ENCODE data around the gene STAT4. TPM values are rescaled to one million over a fixed set of nuclear protein-coding genes. Genes with fewer than 3 reads are reported as not detected.

The STAT4 gene
- total RNA-seq, 1 donor from 2014 or later = 1.6 TPM

- Mint-ChIP-seq H3K4me1 (ENCODE audit: low read depth, unreplicated experiment) (peaks cover 12% of the 10 kb centered on the region), H3K4me3 (ENCODE audit: unreplicated experiment) (no peak overlapping the region), H3K9me3 (ENCODE audit: unreplicated experiment) (no peaks in the 10 kb centered on the region), H3K36me3 (ENCODE audit: low read depth, unreplicated experiment) (no peaks in the 10 kb centered on the region), H3K27ac (ENCODE audit: unreplicated experiment) (no peak overlapping the region), H3K27me3 (ENCODE audit: low read depth, unreplicated experiment) (no peaks in the 10 kb centered on the region)
- Histone ChIP-seq H3K9ac (ENCODE audit: low read length) (no peak overlapping the region), H3K4me2 (ENCODE audit: low read length) (no peak overlapping the region), H3K27ac (ENCODE audit: low read depth, low read length) (no peak overlapping the region), H3K4me3 (ENCODE audit: insufficient read depth, low read depth, low read length) (no peak overlapping the region), H3K27me3 (ENCODE audit: insufficient read depth, low read length) (no peaks in the 10 kb centered on the region), H3K36me3 (ENCODE audit: insufficient read depth, low read length) (no peaks in the 10 kb centered on the region), H4K20me1 (ENCODE audit: insufficient read depth, low read length) (no peaks in the 10 kb centered on the region), H3K4me1 (ENCODE audit: insufficient read depth, low read length) (no peaks in the 10 kb centered on the region), H3K79me2 (ENCODE audit: insufficient read depth, low read length) (no peaks in the 10 kb centered on the region), H3K9me3 (ENCODE audit: insufficient read depth, low read depth, low read length) (no peaks in the 10 kb centered on the region), H2AFZ (ENCODE audit: low read depth, low read length) (no peak overlapping the region)
- no peak for DNase-seq (ENCODE audit: low read depth)
- FAIRE-seq = peak; percentile 17
- TF ChIP-seq, protein P1, sequence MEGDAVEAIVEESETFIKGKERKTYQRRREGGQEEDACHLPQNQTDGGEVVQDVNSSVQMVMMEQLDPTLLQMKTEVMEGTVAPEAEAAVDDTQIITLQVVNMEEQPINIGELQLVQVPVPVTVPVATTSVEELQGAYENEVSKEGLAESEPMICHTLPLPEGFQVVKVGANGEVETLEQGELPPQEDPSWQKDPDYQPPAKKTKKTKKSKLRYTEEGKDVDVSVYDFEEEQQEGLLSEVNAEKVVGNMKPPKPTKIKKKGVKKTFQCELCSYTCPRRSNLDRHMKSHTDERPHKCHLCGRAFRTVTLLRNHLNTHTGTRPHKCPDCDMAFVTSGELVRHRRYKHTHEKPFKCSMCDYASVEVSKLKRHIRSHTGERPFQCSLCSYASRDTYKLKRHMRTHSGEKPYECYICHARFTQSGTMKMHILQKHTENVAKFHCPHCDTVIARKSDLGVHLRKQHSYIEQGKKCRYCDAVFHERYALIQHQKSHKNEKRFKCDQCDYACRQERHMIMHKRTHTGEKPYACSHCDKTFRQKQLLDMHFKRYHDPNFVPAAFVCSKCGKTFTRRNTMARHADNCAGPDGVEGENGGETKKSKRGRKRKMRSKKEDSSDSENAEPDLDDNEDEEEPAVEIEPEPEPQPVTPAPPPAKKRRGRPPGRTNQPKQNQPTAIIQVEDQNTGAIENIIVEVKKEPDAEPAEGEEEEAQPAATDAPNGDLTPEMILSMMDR (IDR thresholded peaks at IDR 0.05; ENCODE audit: insufficient read depth, low read depth, low read length) = no peak
- no peak for TF ChIP-seq EZH2 (IDR thresholded peaks at IDR 0.05; ENCODE audit: insufficient read depth, low read length)
Measured at GRCh38 chr2:191153716-191154115, 2.9 kb upstream of the STAT4 start.

DNA sequence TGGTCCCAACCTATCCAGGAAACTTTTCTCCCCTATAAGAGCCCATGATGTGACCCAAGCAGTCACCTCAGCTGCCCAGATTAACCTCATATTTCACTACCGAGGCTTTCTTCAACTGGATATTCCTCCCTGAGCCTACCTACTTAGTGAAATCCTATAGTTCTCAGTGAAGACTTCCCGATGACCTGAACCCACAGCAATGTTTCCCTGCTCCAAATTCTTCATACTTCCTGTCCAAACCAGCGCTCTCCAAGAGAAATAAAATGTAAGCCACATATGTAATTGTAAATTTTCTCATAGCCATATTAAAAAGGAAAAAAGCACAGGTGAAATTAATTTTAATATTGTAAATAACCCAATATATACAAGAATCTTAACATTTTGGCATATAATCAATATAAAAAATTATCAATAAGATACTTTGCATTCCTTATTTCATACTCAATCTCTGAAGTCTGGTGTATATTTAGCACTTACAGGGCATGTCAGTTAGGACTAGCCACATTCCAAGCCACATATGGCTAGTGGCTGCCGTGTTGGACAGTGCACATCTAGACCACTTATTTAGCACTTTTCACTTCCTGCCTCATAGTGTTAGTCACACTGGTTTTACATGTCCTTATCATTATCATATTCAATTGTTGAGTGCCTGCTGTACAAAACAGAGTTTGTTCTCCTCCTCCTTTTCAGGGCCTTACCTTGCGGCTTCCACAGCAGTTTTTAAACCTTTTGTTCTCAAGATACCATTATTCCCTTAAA is 1.9 kb upstream of the STAT4 start:
- H3K36me3 ChIP-seq (ENCODE audit: insufficient read depth, low read length) = no peaks in the 10 kb centered on the region
- H3K4me3 ChIP-seq (ENCODE audit: insufficient read depth, low read depth, low read length) = no peak overlapping the region
- TF ChIP-seq, protein P1 (IDR thresholded peaks at IDR 0.05; ENCODE audit: insufficient read depth, low read depth, low read length) = no peak
- TF ChIP-seq EZH2 (IDR thresholded peaks at IDR 0.05; ENCODE audit: insufficient read depth, low read length) = no peak
- no peaks in the 10 kb centered on the region for H3K27me3 ChIP-seq (ENCODE audit: insufficient read depth, low read length)
- Mint-ChIP-seq H3K27ac (ENCODE audit: unreplicated experiment) (peak overlapping the region; percentile 92), H3K4me1 (ENCODE audit: low read depth, unreplicated experiment) (peaks cover 12% of the 10 kb centered on the region), H3K4me3 (ENCODE audit: unreplicated experiment) (no peak overlapping the region), H3K9me3 (ENCODE audit: unreplicated experiment) (no peaks in the 10 kb centered on the region), H3K27me3 (ENCODE audit: low read depth, unreplicated experiment) (peaks cover 4% of the 10 kb centered on the region), H3K36me3 (ENCODE audit: low read depth, unreplicated experiment) (no peaks in the 10 kb centered on the region)
- H3K4me2 ChIP-seq (ENCODE audit: low read length) = no peak overlapping the region
- no peak overlapping the region for H2AFZ ChIP-seq (ENCODE audit: low read depth, low read length)
- no peak overlapping the region for H3K9ac ChIP-seq (ENCODE audit: low read length)
- H3K27ac ChIP-seq (ENCODE audit: low read depth, low read length) = peak overlapping the region; percentile 11
- peak; percentile 84 for FAIRE-seq
- no peaks in the 10 kb centered on the region for H4K20me1 ChIP-seq (ENCODE audit: insufficient read depth, low read length)
- H3K4me1 ChIP-seq (ENCODE audit: insufficient read depth, low read length) = no peaks in the 10 kb centered on the region
- no peaks in the 10 kb centered on the region for H3K79me2 ChIP-seq (ENCODE audit: insufficient read depth, low read length)
- no peaks in the 10 kb centered on the region for H3K9me3 ChIP-seq (ENCODE audit: insufficient read depth, low read depth, low read length)
- peak; percentile 90 for DNase-seq (ENCODE audit: low read depth)

- Histone ChIP-seq H3K27ac (ENCODE audit: low read depth, low read length) (no peak overlapping the region), H3K4me3 (ENCODE audit: insufficient read depth, low read depth, low read length) (peak overlapping the region; percentile 72), H2AFZ (ENCODE audit: low read depth, low read length) (peak overlapping the region; percentile 73), H3K9me3 (ENCODE audit: insufficient read depth, low read depth, low read length) (no peaks in the 10 kb centered on the region), H3K27me3 (ENCODE audit: insufficient read depth, low read length) (no peaks in the 10 kb centered on the region), H3K9ac (ENCODE audit: low read length) (peak overlapping the region; percentile 67), H3K4me1 (ENCODE audit: insufficient read depth, low read length) (no peaks in the 10 kb centered on the region), H3K36me3 (ENCODE audit: insufficient read depth, low read length) (no peaks in the 10 kb centered on the region), H4K20me1 (ENCODE audit: insufficient read depth, low read length) (no peaks in the 10 kb centered on the region), H3K4me2 (ENCODE audit: low read length) (peak overlapping the region; percentile 95), H3K79me2 (ENCODE audit: insufficient read depth, low read length) (no peaks in the 10 kb centered on the region)
- FAIRE-seq (no peak), DNase-seq (ENCODE audit: low read depth) (no peak)
- Mint-ChIP-seq H3K27ac (ENCODE audit: unreplicated experiment) (peak overlapping the region; percentile 19), H3K9me3 (ENCODE audit: unreplicated experiment) (no peaks in the 10 kb centered on the region), H3K4me1 (ENCODE audit: low read depth, unreplicated experiment) (peaks cover 12% of the 10 kb centered on the region), H3K27me3 (ENCODE audit: low read depth, unreplicated experiment) (peaks cover 4% of the 10 kb centered on the region), H3K36me3 (ENCODE audit: low read depth, unreplicated experiment) (no peaks in the 10 kb centered on the region), H3K4me3 (ENCODE audit: unreplicated experiment) (peak overlapping the region; percentile 82)
- TF ChIP-seq, protein P1 (IDR thresholded peaks at IDR 0.05; ENCODE audit: insufficient read depth, low read depth, low read length) = no peak
- TF ChIP-seq EZH2 (IDR thresholded peaks at IDR 0.05; ENCODE audit: insufficient read depth, low read length) = no peak
Measured at GRCh38 chr2:191151331-191151730, 537 bp upstream of the STAT4 start.
